Panc1 (cell line): ENCODE measurements around the gene NAA16. TPM values are rescaled to one million over a fixed set of nuclear protein-coding genes. Genes with fewer than 3 reads are reported as not detected.

Source experiments
- ATAC-seq: fragments of 200-7000 bp; cut with Tn5 transposase; 2 replicates; pipeline ENCODE4 v1.9.1; 2020; ENCODE audit warnings: mild to moderate bottlenecking, moderate library complexity
- BruUV-seq: library from RNA; stranded (reverse); fragments of 400-500 nt; replicated peaks from 2 replicates; lab custom pipeline; 2021; lab: Mats Ljungman, UMichigan
- CTCF ChIA-PET: fragments of 300-600 bp; sonication (Branson Sonifier 250); formaldehyde crosslinking; loops from one replicate; lab custom pipeline; 2022; ENCODE audit warnings: antibody characterized with exemption; lab: Charles Lee
- POLR2A ChIA-PET: fragments of 300-600 bp; sonication (Branson Sonifier 250); formaldehyde crosslinking; loops from one replicate; lab custom pipeline; 2022; ENCODE audit warnings: antibody characterized with exemption; lab: Charles Lee
- DNase-seq: peaks from one replicate; pipeline ENCODE4 v3.0.0-alpha.2; 2010; ENCODE audit warnings: low read depth, low spot score
- H3K27ac ChIP-seq: 2 replicates; pipeline ENCODE4 v1.5.1; 2011; ENCODE audit warnings: mild to moderate bottlenecking, low read length, inconsistent platforms
- H3K27me3 ChIP-seq: fragments of 200-500 bp; sonication (Bioruptor generic); 2 replicates; pipeline ENCODE4 v1.6.0; 2014; ENCODE audit warnings: low read length, inconsistent platforms; ENCODE audit not compliant: control insufficient read depth, insufficient read depth
- H3K36me3 ChIP-seq: fragments of 200-500 bp; sonication (Bioruptor generic); 2 replicates; pipeline ENCODE4 v1.5.1; 2014; ENCODE audit warnings: inconsistent platforms, mild to moderate bottlenecking, low read length, moderate library complexity; ENCODE audit not compliant: control insufficient read depth, insufficient read depth
- H3K4me1 ChIP-seq: 2 replicates; pipeline ENCODE4 v1.5.1; 2011; ENCODE audit warnings: inconsistent platforms, mild to moderate bottlenecking, low read length, moderate library complexity; ENCODE audit not compliant: control insufficient read depth, insufficient read depth
- H3K4me3 ChIP-seq, 2 experiments: 2 replicates each; pipeline ENCODE4 v1.5.1; 2011 to 2012; ENCODE audit warnings: low read depth in 2 of 2, low read length in 2 of 2, mild to moderate bottlenecking in 2 of 2, inconsistent platforms in 1 of 2, moderate library complexity in 1 of 2
- H3K9me3 ChIP-seq: fragments of 200-500 bp; sonication (Bioruptor generic); 2 replicates; pipeline ENCODE4 v1.5.1; 2014; ENCODE audit warnings: low read depth, mild to moderate bottlenecking, inconsistent platforms, low read length, moderate library complexity; ENCODE audit not compliant: control insufficient read depth, insufficient read depth
- CTCF ChIP-seq: fragments of 450-650 bp; IDR thresholded peaks from 2 replicates; pipeline ENCODE4 v1.5.1; 2017; ENCODE audit warnings: mild to moderate bottlenecking
- POLR2AphosphoS5 ChIP-seq: IDR thresholded peaks from 2 replicates; pipeline ENCODE4 v1.6.1; 2012; ENCODE audit warnings: mild to moderate bottlenecking, low read depth, low read length, moderate library complexity
- REST ChIP-seq, 2 experiments: IDR thresholded peaks; 2 replicates each; pipeline ENCODE4 v1.6.1; 2011 to 2012; ENCODE audit warnings: low read depth in 2 of 2, control low read depth in 1 of 2, low read length in 1 of 2, mild to moderate bottlenecking in 1 of 2, moderate library complexity in 1 of 2; ENCODE audit not compliant: insufficient read depth in 1 of 2
- SIN3A ChIP-seq: IDR thresholded peaks from 2 replicates; pipeline ENCODE4 v1.6.1; 2012; ENCODE audit warnings: low read depth, mild to moderate bottlenecking, low read length, moderate library complexity, borderline replicate concordance; ENCODE audit not compliant: insufficient read depth
- TCF7L2 ChIP-seq: IDR thresholded peaks from 2 replicates; pipeline ENCODE4 v1.6.1; 2011; ENCODE audit warnings: mild to moderate bottlenecking, low read depth, low read length, inconsistent platforms
- in situ Hi-C: cut with HindIII; loops from 2 replicates; pipeline ENCODE4 v1.10.0; 2016; ENCODE audit warnings: low sequenced_read_pairs, low pct_unique_long_range_greater_than_20kb
- intact Hi-C: fragments of 100-400 bp; cut with micrococcal nuclease; formaldehyde crosslinking; loops from one replicate; pipeline ENCODE4 v1.10.0; 2022; ENCODE audit not compliant: unreplicated experiment
- total RNA-seq: library from RNA; stranded (reverse); gene quantifications from one replicate; pipeline ENCODE4 v1.2.1, GENCODE V29; 2021; ENCODE audit not compliant: unreplicated experiment

The NAA16 gene
- total RNA-seq, 1 experiment from 2014 or later: 24.2 TPM

- intact Hi-C loops (no loop called here), in situ Hi-C loops (no loop called here)
- H3K27me3 ChIP-seq: no peaks in the 10 kb centered on the region
- H3K4me1 ChIP-seq: peaks cover 4% of the 10 kb centered on the region; the same call in 1 of the 2 replicates
- no peak overlapping the region for H3K4me3 ChIP-seq
- DNase-seq (no peak), ATAC-seq (peak; percentile 63)
- no peaks in the 10 kb centered on the region for H3K36me3 ChIP-seq
- CTCF ChIA-PET: no interaction called here
- no peak overlapping the region for H3K27ac ChIP-seq
- H3K9me3 ChIP-seq: no peaks in the 10 kb centered on the region
- no TSS peak for BruUV-seq
- TF ChIP-seq TCF7L2 (no peak), REST (IDR thresholded peaks at IDR 0.05; ENCODE audit: insufficient read depth in 1 of 2, low read depth in 2 of 2, low read length in 1 of 2) (no peak), POLR2AphosphoS5 (no peak), SIN3A (no peak), CTCF (no peak)
- POLR2A ChIA-PET: no interaction called here
Observed at GRCh38 chr13:41344358-41344757, 33.3 kb downstream of the NAA16 start.

- ChIA-PET CTCF (no interaction called here), POLR2A (interaction anchor here (0.7 kb wide), 1 partner anchor 165 kb away, joined by 3 read pairs; no protein-coding TSS in a partner anchor)
- no peak for DNase-seq
- ATAC-seq: no peak
- Histone ChIP-seq H3K36me3 (no peaks in the 10 kb centered on the region), H3K27ac (no peak overlapping the region), H3K9me3 (no peaks in the 10 kb centered on the region), H3K4me1 (peaks cover 4% of the 10 kb centered on the region; the same call in 1 of the 2 replicates), H3K27me3 (no peaks in the 10 kb centered on the region), H3K4me3 (no peak overlapping the region)
- no TSS peak for BruUV-seq
- in situ Hi-C loops (no loop called here), intact Hi-C loops (no loop called here)
- TF ChIP-seq TCF7L2 (no peak), SIN3A (no peak), CTCF (no peak), POLR2AphosphoS5 (no peak), REST (IDR thresholded peaks at IDR 0.05; ENCODE audit: insufficient read depth in 1 of 2, low read depth in 2 of 2, low read length in 1 of 2) (no peak)
Observed at GRCh38 chr13:41345165-41345913, 34.3 kb downstream of the NAA16 start.
